ENCODE results near the gene TUG1. TPM values are rescaled to one million over a fixed set of nuclear protein-coding genes. Genes with fewer than 3 reads are reported as not detected.

Gene TUG1
- total RNA-seq, 4 donors from 2014 or later, result 81.6 to 127 (median 92.9) TPM

- peaks cover 17 to 31% of the 10 kb centered on the region in 2 donors for H3K4me1 ChIP-seq
- no peak for DNase-seq
- TF ChIP-seq POLR2A (IDR thresholded peaks at IDR 0.05), result no peak
- TF ChIP-seq, protein P1, sequence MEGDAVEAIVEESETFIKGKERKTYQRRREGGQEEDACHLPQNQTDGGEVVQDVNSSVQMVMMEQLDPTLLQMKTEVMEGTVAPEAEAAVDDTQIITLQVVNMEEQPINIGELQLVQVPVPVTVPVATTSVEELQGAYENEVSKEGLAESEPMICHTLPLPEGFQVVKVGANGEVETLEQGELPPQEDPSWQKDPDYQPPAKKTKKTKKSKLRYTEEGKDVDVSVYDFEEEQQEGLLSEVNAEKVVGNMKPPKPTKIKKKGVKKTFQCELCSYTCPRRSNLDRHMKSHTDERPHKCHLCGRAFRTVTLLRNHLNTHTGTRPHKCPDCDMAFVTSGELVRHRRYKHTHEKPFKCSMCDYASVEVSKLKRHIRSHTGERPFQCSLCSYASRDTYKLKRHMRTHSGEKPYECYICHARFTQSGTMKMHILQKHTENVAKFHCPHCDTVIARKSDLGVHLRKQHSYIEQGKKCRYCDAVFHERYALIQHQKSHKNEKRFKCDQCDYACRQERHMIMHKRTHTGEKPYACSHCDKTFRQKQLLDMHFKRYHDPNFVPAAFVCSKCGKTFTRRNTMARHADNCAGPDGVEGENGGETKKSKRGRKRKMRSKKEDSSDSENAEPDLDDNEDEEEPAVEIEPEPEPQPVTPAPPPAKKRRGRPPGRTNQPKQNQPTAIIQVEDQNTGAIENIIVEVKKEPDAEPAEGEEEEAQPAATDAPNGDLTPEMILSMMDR (IDR thresholded peaks at IDR 0.05), result no peak
- H3K4me3 ChIP-seq (replicated peaks in 1 of 3), result no peak overlapping the region
- intact Hi-C loops (cut with DNase I), result loop anchor here (5.0 kb wide), 1 partner anchor 137 kb away; no protein-coding TSS in a partner anchor
- H3K27me3 ChIP-seq, result no peaks in the 10 kb centered on the region
- no peak overlapping the region for H3K27ac ChIP-seq
- H3K36me3 ChIP-seq, result peaks cover 31 to 38% of the 10 kb centered on the region in 2 donors
- WGBS, 2 donors, result 90 to 92% methylated on average over 7 of the region's 7 CpGs
- no peaks in the 10 kb centered on the region for H3K9me3 ChIP-seq
Measured at GRCh38 chr22:30949934-30950660, 19.0 kb upstream of the TUG1 start.

DNA sequence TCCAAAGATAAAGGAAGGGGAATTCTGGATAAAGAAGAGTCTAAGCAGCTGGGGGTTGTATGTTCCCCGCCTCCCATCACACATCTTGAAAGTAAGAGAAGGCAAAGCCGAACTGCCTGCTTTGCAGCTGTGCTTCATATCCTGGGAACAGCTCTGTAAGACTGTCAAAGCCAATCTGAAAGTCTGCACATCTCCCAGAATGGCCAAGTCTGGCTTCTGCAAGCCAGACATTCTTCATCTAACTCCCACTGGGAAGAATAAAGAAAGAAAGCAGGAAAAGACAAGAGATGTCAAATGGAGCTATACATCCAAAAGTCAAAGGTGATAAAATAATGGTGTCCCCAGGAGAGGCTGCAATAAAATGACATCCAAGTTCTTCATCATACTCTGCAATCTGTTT, 15.9 kb upstream of the TUG1 start:
- DNase-seq, result no peak
- TF ChIP-seq, protein P1 (IDR thresholded peaks at IDR 0.05), result no peak
- TF ChIP-seq POLR2A (IDR thresholded peaks at IDR 0.05), result no peak
- intact Hi-C loops (cut with DNase I), result no loop called here
- 90 to 91% methylated on average over 2 of the region's 2 CpGs for WGBS, 2 donors
- no peaks in the 10 kb centered on the region for H3K27me3 ChIP-seq
- peaks cover 12 to 16% of the 10 kb centered on the region in 2 donors for H3K4me1 ChIP-seq
- peaks cover 17 to 22% of the 10 kb centered on the region in 2 donors for H3K36me3 ChIP-seq
- H3K9me3 ChIP-seq, result no peaks in the 10 kb centered on the region
- no peak overlapping the region for H3K4me3 ChIP-seq (replicated peaks in 1 of 3)
- H3K27ac ChIP-seq, result no peak overlapping the region

GRCh38 chr22:30955153-30955552, 13.9 kb upstream of the TUG1 start:
- Histone ChIP-seq H3K4me3 (replicated peaks in 1 of 3) (no peak overlapping the region), H3K36me3 (peaks cover 0 to 5% of the 10 kb centered on the region in 2 donors), H3K27me3 (no peaks in the 10 kb centered on the region), H3K4me1 (peaks cover 8 to 14% of the 10 kb centered on the region in 2 donors), H3K27ac (no peak overlapping the region), H3K9me3 (no peaks in the 10 kb centered on the region)
- no peak for DNase-seq
- WGBS, 2 donors, result 97 to 100% methylated on average over 4 of the region's 4 CpGs
- TF ChIP-seq, protein P1 (IDR thresholded peaks at IDR 0.05), result no peak
- no peak for TF ChIP-seq POLR2A (IDR thresholded peaks at IDR 0.05)
- intact Hi-C loops (cut with DNase I), result no loop called here

GRCh38 chr22:30964858-30965257, 4.2 kb upstream of the TUG1 start:
- Histone ChIP-seq H3K9me3 (no peaks in the 10 kb centered on the region), H3K4me1 (peaks cover 33 to 35% of the 10 kb centered on the region in 2 donors), H3K27ac (no peak overlapping the region), H3K4me3 (replicated peaks in 1 of 3) (no peak overlapping the region), H3K27me3 (no peaks in the 10 kb centered on the region), H3K36me3 (no peaks in the 10 kb centered on the region)
- 91 to 95% methylated on average over 4 of the region's 4 CpGs for WGBS, 2 donors
- intact Hi-C loops (cut with DNase I), result loop anchor here (5.0 kb wide), 1 partner anchor 122 kb away; no protein-coding TSS in a partner anchor
- TF ChIP-seq, protein P1 (IDR thresholded peaks at IDR 0.05), result no peak
- no peak for TF ChIP-seq POLR2A (IDR thresholded peaks at IDR 0.05)
- DNase-seq, result no peak
